A172 (cell line): ENCODE measurements around the gene PITPNC1. TPM values are rescaled to one million over a fixed set of nuclear protein-coding genes. Genes with fewer than 3 reads are reported as not detected.
A peak's percentile ranks its signal among the peaks of the same experiment; 100 is the strongest.
"Not testable (repeated sequence)": the region's sequence is repeated elsewhere in the genome, so short reads cannot be mapped to it uniquely, and the experiment has no call there.

Experiments
- DNase-seq: peaks from one replicate; pipeline ENCODE4 v3.0.0-alpha.2; 2015; ENCODE audit warnings: low spot score
- total RNA-seq: library from RNA; depleted of rRNA; stranded (reverse); fragments of >200 nt; shearing (Covaris generic); gene quantifications from 2 replicates; pipeline ENCODE4 v1.2.3, GENCODE V29; 2014

The PITPNC1 gene
- total RNA-seq, 1 experiment from 2014 or later, result 2.7 TPM

GRCh38 chr17:67576471-67577115 lies 199.5 kb downstream of the PITPNC1 start:
- DNase-seq, result no peak

GRCh38 chr17:67577429-67578141 lies 200.5 kb downstream of the PITPNC1 start:
- DNase-seq, result no peak

- DNase-seq, result no peak
Measured at GRCh38 chr17:67578142-67578457, 201.0 kb downstream of the PITPNC1 start.

GRCh38 chr17:67578679-67579405 lies 201.8 kb downstream of the PITPNC1 start:
- DNase-seq, result not testable (repeated sequence)

- DNase-seq, result no peak
Measured at GRCh38 chr17:67582673-67583081, 205.6 kb downstream of the PITPNC1 start.

- DNase-seq, result no peak
Measured at GRCh38 chr17:67585077-67585602, 208.1 kb downstream of the PITPNC1 start.

GRCh38 chr17:67588326-67588725 lies 211.2 kb downstream of the PITPNC1 start:
- no peak for DNase-seq

GRCh38 chr17:67594115-67594880 lies 217.2 kb downstream of the PITPNC1 start:
- no peak for DNase-seq

GRCh38 chr17:67600408-67600807 lies 223.3 kb downstream of the PITPNC1 start:
- no peak for DNase-seq

- DNase-seq, result no peak
Measured at GRCh38 chr17:67601897-67602296, 224.8 kb downstream of the PITPNC1 start.

GRCh38 chr17:67602444-67602843 lies 225.4 kb downstream of the PITPNC1 start:
- DNase-seq, result no peak

GRCh38 chr17:67602974-67603373 lies 225.9 kb downstream of the PITPNC1 start:
- peak; percentile 29 for DNase-seq

- no peak for DNase-seq
Measured at GRCh38 chr17:67605256-67605912, 228.3 kb downstream of the PITPNC1 start.

- no peak for DNase-seq
Measured at GRCh38 chr17:67606471-67606870, 229.4 kb downstream of the PITPNC1 start.

GRCh38 chr17:67606896-67607604 lies 230.0 kb downstream of the PITPNC1 start:
- DNase-seq, result no peak

GRCh38 chr17:67610061-67610460 lies 233.0 kb downstream of the PITPNC1 start:
- DNase-seq, result no peak

- no peak for DNase-seq
Measured at GRCh38 chr17:67613961-67614360, 236.9 kb downstream of the PITPNC1 start.

GRCh38 chr17:67615011-67615561 lies 238.0 kb downstream of the PITPNC1 start:
- no peak for DNase-seq

- no peak for DNase-seq
Measured at GRCh38 chr17:67615736-67616135, 238.7 kb downstream of the PITPNC1 start.

- no peak for DNase-seq
Measured at GRCh38 chr17:67617304-67617899, 240.3 kb downstream of the PITPNC1 start.
